IMR-90 (cell line): ENCODE results near the gene NUDCD2. TPM values are rescaled to one million over a fixed set of nuclear protein-coding genes. Genes with fewer than 3 reads are reported as not detected.

Source experiments
- ATAC-seq: fragments of 200-7000 bp; cut with Tn5 transposase; 2 replicates; pipeline ENCODE4 v1.9.1; 2020; ENCODE audit warnings: low read depth, mild to moderate bottlenecking, moderate library complexity
- BruUV-seq: library from RNA; stranded (reverse); fragments of 400-500 nt; replicated peaks from 2 replicates; lab custom pipeline; 2021; lab: Mats Ljungman, UMichigan
- CTCF ChIA-PET: fragments of 300-600 bp; formaldehyde crosslinking; extraction: SDS; loops from one replicate; lab custom pipeline; 2021; ENCODE audit warnings: antibody characterized with exemption; lab: Yijun Ruan, JAX
- POLR2A ChIA-PET: fragments of 300-600 bp; sonication (Branson Sonifier 250); formaldehyde crosslinking; loops from one replicate; lab custom pipeline; 2022; ENCODE audit warnings: antibody characterized with exemption; ENCODE audit not compliant: unreplicated experiment; lab: Charles Lee
- DNase-seq: peaks from one replicate; pipeline ENCODE4 v3.0.0; 2013
- H2AFZ ChIP-seq: replicated peaks from 2 replicates; pipeline ENCODE3; 2013; ENCODE audit warnings: low read length, mild to moderate bottlenecking; ENCODE audit not compliant: poor library complexity
- H2AK5ac ChIP-seq: 2 replicates; pipeline ENCODE4 v1.6.1; 2013; ENCODE audit warnings: low read depth, low read length, inconsistent platforms
- H2AK9ac ChIP-seq: replicated peaks from 2 replicates; pipeline ENCODE3; 2013; ENCODE audit warnings: mild to moderate bottlenecking, low read depth, low read length, moderate library complexity; ENCODE audit not compliant: poor library complexity
- H2BK120ac ChIP-seq: 2 replicates; pipeline ENCODE4 v1.6.1; 2013; ENCODE audit warnings: low read depth, low read length, inconsistent platforms
- H2BK15ac ChIP-seq: 3 replicates; pipeline ENCODE4 v1.6.1; 2013; ENCODE audit warnings: low read depth, low read length, inconsistent platforms
- H2BK20ac ChIP-seq: 2 replicates; pipeline ENCODE4 v1.6.1; 2013; ENCODE audit warnings: low read depth, mild to moderate bottlenecking, inconsistent platforms, low read length, moderate library complexity
- H2BK5ac ChIP-seq: 2 replicates; pipeline ENCODE4 v1.6.1; 2013; ENCODE audit warnings: mild to moderate bottlenecking, low read depth, low read length, inconsistent platforms; ENCODE audit not compliant: poor library complexity, severe bottlenecking
- H3K14ac ChIP-seq: replicated peaks from 2 replicates; pipeline ENCODE4 v1.6.1; 2013; ENCODE audit warnings: low read depth, low read length, inconsistent platforms
- H3K18ac ChIP-seq: 2 replicates; pipeline ENCODE4 v1.6.1; 2013; ENCODE audit warnings: low read depth, low read length, control low read depth
- H3K23ac ChIP-seq: 2 replicates; pipeline ENCODE4 v1.6.1; 2013; ENCODE audit warnings: low read depth, low read length, inconsistent platforms
- H3K27ac ChIP-seq: 2 replicates; pipeline ENCODE4 v1.5.1; 2013; ENCODE audit warnings: mild to moderate bottlenecking, control low read depth, low read length; ENCODE audit not compliant: insufficient read depth
- H3K27me3 ChIP-seq: 2 replicates; pipeline ENCODE4 v1.6.1; 2013; ENCODE audit warnings: low read length; ENCODE audit not compliant: control insufficient read depth, insufficient read depth
- H3K36me3 ChIP-seq: 2 replicates; pipeline ENCODE4 v1.6.1; 2013; ENCODE audit warnings: low read length, mixed read lengths; ENCODE audit not compliant: control insufficient read depth, insufficient read depth
- H3K4ac ChIP-seq: 2 replicates; pipeline ENCODE4 v1.6.1; 2013; ENCODE audit warnings: low read depth, low read length, inconsistent platforms
- H3K4me1 ChIP-seq: 2 replicates; pipeline ENCODE4 v1.6.1; 2013; ENCODE audit warnings: low read length, mixed read lengths; ENCODE audit not compliant: control insufficient read depth, insufficient read depth
- H3K4me2 ChIP-seq: 2 replicates; pipeline ENCODE4 v1.6.1; 2013; ENCODE audit warnings: low read depth, mild to moderate bottlenecking, control low read depth, low read length, moderate library complexity
- H3K4me3 ChIP-seq: 2 replicates; pipeline ENCODE4 v1.5.1; 2013; ENCODE audit warnings: low read depth, mild to moderate bottlenecking, control low read depth, low read length, moderate library complexity; ENCODE audit not compliant: insufficient read depth
- H3K56ac ChIP-seq: 2 replicates; pipeline ENCODE4 v1.6.1; 2013; ENCODE audit warnings: low read length, inconsistent platforms; ENCODE audit not compliant: insufficient read depth; ENCODE audit errors: extremely low read depth
- H3K79me1 ChIP-seq, 2 experiments: 2 replicates each; pipeline ENCODE4 v1.6.1; 2013; ENCODE audit warnings: low read length in 2 of 2, inconsistent platforms in 1 of 2, low read depth in 1 of 2
- H3K9ac ChIP-seq: 2 replicates; pipeline ENCODE4 v1.6.1; 2013; ENCODE audit warnings: low read depth, low read length, control low read depth
- H3K9me1 ChIP-seq: 2 replicates; pipeline ENCODE4 v1.6.1; 2013; ENCODE audit warnings: low read length, inconsistent platforms; ENCODE audit not compliant: insufficient read depth
- H3K9me3 ChIP-seq: 2 replicates; pipeline ENCODE4 v1.6.1; 2013; ENCODE audit warnings: low read length; ENCODE audit not compliant: control insufficient read depth, insufficient read depth
- H4K20me1 ChIP-seq: 2 replicates; pipeline ENCODE4 v1.6.1; 2013; ENCODE audit warnings: low read length, inconsistent platforms; ENCODE audit not compliant: insufficient read depth
- H4K5ac ChIP-seq: 2 replicates; pipeline ENCODE4 v1.6.1; 2013; ENCODE audit warnings: mild to moderate bottlenecking, low read depth, low read length, control low read depth
- H4K8ac ChIP-seq, 2 experiments: 2 replicates each; pipeline ENCODE4 v1.6.1; 2013; ENCODE audit warnings: low read depth in 2 of 2, low read length in 2 of 2, control low read depth in 1 of 2, inconsistent platforms in 1 of 2
- H4K91ac ChIP-seq: 2 replicates; pipeline ENCODE4 v1.6.1; 2013; ENCODE audit warnings: low read depth, low read length, inconsistent platforms; ENCODE audit not compliant: insufficient read depth
- BHLHE40 ChIP-seq: fragments of 150-350 bp; IDR thresholded peaks from 2 replicates; pipeline ENCODE4 v1.6.1; 2016; ENCODE audit warnings: mild to moderate bottlenecking, low read depth, low read length
- CEBPB ChIP-seq: IDR thresholded peaks from 2 replicates; pipeline ENCODE4 v1.6.1; 2012; ENCODE audit warnings: low read depth, low read length, improper control_type of control experiment
- CHD1 ChIP-seq: IDR thresholded peaks from 2 replicates; pipeline ENCODE4 v1.6.1; 2012; ENCODE audit warnings: low read depth, low read length, improper control_type of control experiment
- CTCF ChIP-seq: conservative IDR thresholded peaks from 2 replicates; pipeline ENCODE4 v1.5.1; 2012; ENCODE audit warnings: mild to moderate bottlenecking, low read depth, low read length, improper control_type of control experiment
- ELK1 ChIP-seq: fragments of 150-350 bp; IDR thresholded peaks from 2 replicates; pipeline ENCODE4 v1.6.1; 2016; ENCODE audit warnings: low read depth, mild to moderate bottlenecking, low read length, moderate library complexity, borderline replicate concordance
- FOS ChIP-seq: fragments of 150-350 bp; IDR thresholded peaks from 2 replicates; pipeline ENCODE4 v1.6.1; 2016; ENCODE audit warnings: low read depth, low read length
- MAFK ChIP-seq: IDR thresholded peaks from 2 replicates; pipeline ENCODE4 v1.6.1; 2012; ENCODE audit warnings: low read depth, low read length, improper control_type of control experiment
- MAZ ChIP-seq: IDR thresholded peaks from 2 replicates; pipeline ENCODE4 v1.6.1; 2012; ENCODE audit warnings: low read depth, mild to moderate bottlenecking, low read length, improper control_type of control experiment, moderate library complexity, borderline replicate concordance
- MXI1 ChIP-seq: IDR thresholded peaks from 2 replicates; pipeline ENCODE4 v1.6.1; 2012; ENCODE audit warnings: low read depth, mild to moderate bottlenecking, low read length, moderate library complexity, borderline replicate concordance
- NFE2L2 ChIP-seq: fragments of 150-350 bp; IDR thresholded peaks from 2 replicates; pipeline ENCODE4 v1.6.1; 2016; ENCODE audit warnings: low read depth, mild to moderate bottlenecking, low read length
- POLR2A ChIP-seq: IDR thresholded peaks from 2 replicates; pipeline ENCODE4 v1.6.1; 2012; ENCODE audit warnings: mild to moderate bottlenecking, low read depth, low read length
- RAD21 ChIP-seq: IDR thresholded peaks from 2 replicates; pipeline ENCODE4 v1.6.1; 2012; ENCODE audit warnings: low read length, improper control_type of control experiment
- RCOR1 ChIP-seq: IDR thresholded peaks from 2 replicates; pipeline ENCODE4 v1.6.1; 2012; ENCODE audit warnings: mild to moderate bottlenecking, low read length, improper control_type of control experiment; ENCODE audit not compliant: insufficient replicate concordance
- RFX5 ChIP-seq: IDR thresholded peaks from 2 replicates; pipeline ENCODE4 v1.8.0; 2012; ENCODE audit warnings: low read depth, mild to moderate bottlenecking, low read length, moderate library complexity
- SMC3 ChIP-seq: fragments of 150-350 bp; IDR thresholded peaks from 2 replicates; pipeline ENCODE4 v1.6.1; 2016; ENCODE audit warnings: low read depth, mild to moderate bottlenecking, antibody characterized with exemption, low read length, moderate library complexity
- USF2 ChIP-seq: fragments of 150-350 bp; IDR thresholded peaks from 2 replicates; pipeline ENCODE4 v1.6.1; 2017; ENCODE audit warnings: mild to moderate bottlenecking, antibody characterized with exemption, low read length, low read depth
- WGBS, 2 experiments: methylation state at CpG; one replicate each; pipeline versions ENCODE4 v1.1.5 to v1.1.7; 2013; ENCODE audit warnings: missing lambda C conversion rate in 2 of 2; ENCODE audit not compliant: insufficient read length in 1 of 2; ENCODE audit errors: extremely low coverage in 2 of 2; 5-methylcytosine and 5-hydroxymethylcytosine counted together
- dilution Hi-C: fragments of 300-500 bp; cut with HindIII; formaldehyde crosslinking; loops from one replicate; pipeline ENCODE4 v1.14.3; 2018; ENCODE audit warnings: low sequenced_read_pairs; ENCODE audit not compliant: unreplicated experiment
- in situ Hi-C: fragments of 300-500 bp; cut with MboI; formaldehyde crosslinking; loops from 3 replicates; pipeline ENCODE4 v1.14.3; 2019; ENCODE audit warnings: low sequenced_read_pairs, inconsistent platforms, mixed read lengths
- intact Hi-C: fragments of 100-400 bp; cut with micrococcal nuclease; formaldehyde crosslinking; loops from 2 replicates; pipeline ENCODE4 v1.10.0; 2022
- polyA plus RNA-seq, 3 experiments: library from polyadenylated mRNA; depleted of rRNA; stranded (reverse); fragments of >200 nt; gene quantifications; 2 replicates each; pipeline ENCODE4 v1.2.3, GENCODE V29; 2012; ENCODE audit warnings: low replicate concordance in 1 of 3
- total RNA-seq: library from RNA; depleted of rRNA; stranded (reverse); fragments of >200 nt; gene quantifications from 2 replicates; pipeline ENCODE4 v1.2.3, GENCODE V29; 2012

Gene NUDCD2
- total and polyA plus RNA-seq, 2 of the 4 experiments (the other 2 are of a cell fraction) = 3.0 to 3.5 TPM

DNA sequence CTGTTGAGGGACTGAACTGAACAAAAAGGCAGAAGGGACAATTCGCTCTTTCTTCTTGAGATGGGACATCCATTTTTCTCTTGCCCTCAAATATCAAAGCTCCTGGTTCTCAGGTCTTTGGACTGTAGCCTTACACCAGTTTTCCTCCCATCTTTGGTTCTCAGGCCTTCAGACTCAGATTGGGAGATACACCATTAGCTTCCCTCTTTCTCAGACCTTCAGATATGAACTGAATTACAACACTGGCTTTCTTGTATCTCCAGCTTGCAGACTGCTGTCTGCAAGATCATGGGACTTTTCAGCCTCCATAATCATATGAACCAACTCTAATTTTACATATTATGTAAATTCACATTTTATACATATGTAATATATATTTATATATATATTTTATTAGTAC lies 35.1 kb downstream of the NUDCD2 start:
- POLR2A ChIA-PET = no interaction called here
- H2BK120ac ChIP-seq = no peak overlapping the region
- no peaks in the 10 kb centered on the region for H3K27me3 ChIP-seq
- H3K79me1 ChIP-seq = no peaks in the 10 kb centered on the region
- no peak overlapping the region for H2BK5ac ChIP-seq
- intact Hi-C loops (no loop called here), dilution Hi-C loops (no loop called here), in situ Hi-C loops (no loop called here)
- no peak overlapping the region for H3K9ac ChIP-seq
- ATAC-seq (no peak), DNase-seq (no peak)
- H4K5ac ChIP-seq = no peak overlapping the region
- H4K20me1 ChIP-seq = no peaks in the 10 kb centered on the region
- H3K23ac ChIP-seq = no peak overlapping the region
- H3K4me3 ChIP-seq = no peak overlapping the region
- no peaks in the 10 kb centered on the region for H3K36me3 ChIP-seq
- WGBS, 2 experiments = no CpG with 5 or more reads among the region's 1 CpG
- CTCF ChIA-PET = interaction anchor here (1.3 kb wide), 1 partner anchor 11 kb away, joined by 4 read pairs; no protein-coding TSS in a partner anchor
- no peak overlapping the region for H4K8ac ChIP-seq
- H2BK20ac ChIP-seq = no peak overlapping the region
- no TSS peak for BruUV-seq
- H3K9me1 ChIP-seq = no peaks in the 10 kb centered on the region
- no peak overlapping the region for H2AFZ ChIP-seq
- no peak overlapping the region for H3K27ac ChIP-seq
- H3K9me3 ChIP-seq = no peaks in the 10 kb centered on the region
- TF ChIP-seq CEBPB = no peak
- TF ChIP-seq MAFK = no peak
- TF ChIP-seq ELK1 = no peak
- no peak for TF ChIP-seq BHLHE40
- TF ChIP-seq CTCF = no peak
- no peak for TF ChIP-seq MXI1
- TF ChIP-seq FOS = no peak
- no peak for TF ChIP-seq SMC3
- TF ChIP-seq RFX5 = no peak
- no peak for TF ChIP-seq RAD21
- TF ChIP-seq POLR2A = no peak
- TF ChIP-seq USF2 = no peak
- TF ChIP-seq RCOR1 = no peak
- TF ChIP-seq MAZ = no peak
- TF ChIP-seq NFE2L2 = no peak
- no peak for TF ChIP-seq CHD1
- H2AK5ac ChIP-seq = no peak overlapping the region
- no peak overlapping the region for H2BK15ac ChIP-seq
- no peak overlapping the region for H3K14ac ChIP-seq
- no peak overlapping the region for H3K4ac ChIP-seq
- no peaks in the 10 kb centered on the region for H3K4me1 ChIP-seq
- H3K4me2 ChIP-seq = no peak overlapping the region
- H2AK9ac ChIP-seq = no peak overlapping the region
- no peak overlapping the region for H3K56ac ChIP-seq
- no peak overlapping the region for H3K18ac ChIP-seq
- no peak overlapping the region for H4K91ac ChIP-seq
